Measurements from ENCODE around the gene PIGQ. TPM values are rescaled to one million over a fixed set of nuclear protein-coding genes. Genes with fewer than 3 reads are reported as not detected.
A peak's percentile ranks its signal among the peaks of the same experiment; 100 is the strongest.

PIGQ gene
- polyA plus RNA-seq, 2 of the 4 experiments (the other 2 are of a cell fraction): 13.2 to 31.2 TPM

DNA sequence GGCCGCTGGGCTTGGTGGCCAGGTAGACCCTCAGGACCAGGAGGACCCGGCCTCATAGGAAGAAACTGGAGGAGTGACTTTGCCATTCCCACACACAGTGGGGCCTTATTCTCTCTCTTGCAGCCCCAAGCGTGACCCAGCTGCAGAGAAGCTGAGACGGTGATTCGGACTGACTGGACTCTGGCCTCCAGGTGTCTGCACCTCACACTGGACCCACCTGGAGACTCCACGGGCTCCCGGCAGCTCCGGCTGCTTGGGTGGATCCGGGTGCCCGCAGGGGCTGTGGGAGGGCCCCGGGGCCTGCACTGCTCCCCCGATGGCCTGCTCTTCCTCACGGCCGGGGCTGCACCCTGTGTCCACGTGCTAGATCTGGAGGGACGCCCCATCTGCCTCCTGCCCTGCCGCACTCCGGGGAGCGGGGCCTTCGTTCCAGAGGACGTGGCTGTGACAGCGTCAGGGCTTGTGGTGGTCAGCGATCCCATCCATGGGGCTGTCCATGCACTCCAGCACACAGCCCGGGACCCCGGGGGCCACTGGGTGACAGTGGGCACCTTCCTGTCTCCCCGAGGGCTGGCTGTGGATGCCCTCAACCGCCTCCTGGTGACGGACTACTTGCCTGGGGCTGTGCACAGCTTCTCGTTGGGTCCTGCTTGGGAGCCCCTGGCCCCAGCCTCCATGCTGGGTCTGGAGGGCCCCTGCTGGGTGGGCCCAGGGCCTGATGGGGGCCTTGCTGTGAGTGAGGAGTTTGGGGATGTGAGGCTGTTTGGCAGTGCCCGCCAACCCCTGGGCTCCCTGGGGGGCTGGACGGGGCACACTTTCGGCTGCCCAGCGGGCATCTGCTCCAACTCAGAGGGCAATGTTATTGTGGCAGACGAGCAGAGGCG lies 2.2 kb upstream of the PIGQ start:
- FAIRE-seq (no peak), ATAC-seq (no peak), DNase-seq (ENCODE audit: low read depth in 1 of 2, low spot score in 1 of 2) (no peak)
- POLR2A ChIA-PET: no interaction called here
- H3K4me1 ChIP-seq: peaks cover 22% of the 10 kb centered on the region
- 89% methylated on average over 17 of the region's 35 CpGs for WGBS (ENCODE audit: missing lambda C conversion rate)
- no peaks in the 10 kb centered on the region for H3K9me3 ChIP-seq
- H3K4me2 ChIP-seq: peak overlapping the region; percentile 1; the same call in 1 of the 3 replicates
- TF ChIP-seq CHD4 (IDR thresholded peaks at IDR 0.05; ENCODE audit: borderline replicate concordance) (no peak), POLR2AphosphoS2 (conservative IDR thresholded peaks at IDR 0.05; ENCODE audit: low read length) (no peak), EHF (CRISPR knock-in tag; IDR thresholded peaks at IDR 0.05) (no peak), FOXS1 (CRISPR knock-in tag; IDR thresholded peaks at IDR 0.05) (no peak), BCL3 (IDR thresholded peaks at IDR 0.05) (no peak), JUNB (IDR thresholded peaks at IDR 0.05) (no peak), NFE2L2 (conservative IDR thresholded peaks at IDR 0.05; ENCODE audit: low read length) (no peak), MAZ (IDR thresholded peaks at IDR 0.05; ENCODE audit: borderline replicate concordance, low read depth, low read length) (no peak)
- TF ChIP-seq, protein P1, sequence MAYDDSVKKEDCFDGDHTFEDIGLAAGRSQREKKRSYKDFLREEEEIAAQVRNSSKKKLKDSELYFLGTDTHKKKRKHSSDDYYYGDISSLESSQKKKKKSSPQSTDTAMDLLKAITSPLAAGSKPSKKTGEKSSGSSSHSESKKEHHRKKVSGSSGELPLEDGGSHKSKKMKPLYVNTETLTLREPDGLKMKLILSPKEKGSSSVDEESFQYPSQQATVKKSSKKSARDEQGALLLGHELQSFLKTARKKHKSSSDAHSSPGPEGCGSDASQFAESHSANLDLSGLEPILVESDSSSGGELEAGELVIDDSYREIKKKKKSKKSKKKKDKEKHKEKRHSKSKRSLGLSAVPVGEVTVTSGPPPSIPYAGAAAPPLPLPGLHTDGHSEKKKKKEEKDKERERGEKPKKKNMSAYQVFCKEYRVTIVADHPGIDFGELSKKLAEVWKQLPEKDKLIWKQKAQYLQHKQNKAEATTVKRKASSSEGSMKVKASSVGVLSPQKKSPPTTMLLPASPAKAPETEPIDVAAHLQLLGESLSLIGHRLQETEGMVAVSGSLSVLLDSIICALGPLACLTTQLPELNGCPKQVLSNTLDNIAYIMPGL (CRISPR knock-in tag; IDR thresholded peaks at IDR 0.05; ENCODE audit: borderline replicate concordance): no peak
- CTCF ChIA-PET: interaction anchor here (0.5 to 3.6 kb wide), 5 partner anchors 12 to 175 kb away, joined by 3 to 12 read pairs (median 3); no protein-coding TSS in a partner anchor
- H3K4me3 ChIP-seq: no peak overlapping the region
- H3K27ac ChIP-seq: no peak overlapping the region; a peak in 2 of 6 replicates

DNA sequence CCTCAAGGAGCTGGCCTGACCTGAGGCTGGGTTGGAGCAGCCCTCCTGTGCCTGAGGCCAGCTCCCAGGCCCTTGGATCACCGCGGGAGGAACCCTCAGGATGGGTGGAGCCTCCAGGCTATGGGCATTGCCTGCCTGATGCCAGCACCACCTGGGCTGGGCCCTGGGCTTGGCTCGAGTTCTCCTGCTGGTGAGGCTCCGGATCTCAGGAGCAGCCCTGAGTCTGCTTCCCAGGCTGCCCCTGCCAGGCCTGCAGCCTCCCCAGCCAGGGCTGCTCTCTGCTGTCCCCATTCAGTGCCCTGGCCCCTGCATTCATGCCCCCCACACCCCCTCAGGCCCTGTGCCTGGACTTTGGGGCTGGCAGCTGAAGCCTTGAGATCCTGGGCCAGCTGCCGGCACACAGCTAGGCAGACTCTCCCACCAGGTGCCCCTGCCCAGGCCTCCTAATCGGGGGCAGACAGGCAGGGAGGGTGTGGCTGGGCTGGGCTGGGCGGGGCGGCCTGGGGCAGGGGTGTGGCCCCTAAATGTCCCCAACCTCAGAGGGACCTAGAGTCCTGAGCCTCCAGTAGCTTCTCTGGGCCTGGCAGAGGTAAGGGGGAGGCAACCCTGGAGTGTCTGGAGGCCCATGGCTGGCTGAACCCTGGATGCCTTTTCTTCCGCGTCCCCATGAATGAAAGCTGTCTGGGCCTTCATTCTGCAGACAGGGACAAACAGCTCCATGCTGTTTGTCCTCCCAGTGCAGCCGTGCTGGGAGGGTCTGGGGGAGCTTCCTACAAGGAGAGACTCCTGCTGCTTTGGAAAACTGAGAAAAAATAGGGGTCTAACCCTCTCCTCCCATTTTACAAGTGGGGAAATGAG lies 1.1 kb upstream of the PIGQ start:
- Histone ChIP-seq H3K4me2 (peak overlapping the region; percentile 100), H3K9me3 (no peaks in the 10 kb centered on the region), H3K27ac (peak overlapping the region; percentile 91 to 95), H3K4me3 (peak overlapping the region; percentile 99), H3K4me1 (peaks cover 22% of the 10 kb centered on the region)
- FAIRE-seq (no peak), ATAC-seq (peak in 1 of 2 experiments; percentile 27; a peak in 3 of 6 replicates), DNase-seq (ENCODE audit: low read depth in 1 of 2, low spot score in 1 of 2) (no peak)
- 70% methylated on average over 5 of the region's 11 CpGs for WGBS (ENCODE audit: missing lambda C conversion rate)
- TF ChIP-seq RCOR1 (IDR thresholded peaks at IDR 0.05; ENCODE audit: low read depth, low read length) (no peak), FOXS1 (CRISPR knock-in tag; IDR thresholded peaks at IDR 0.05) (no peak), CBX8 (IDR thresholded peaks at IDR 0.05) (no peak), NPAS2 (CRISPR knock-in tag; IDR thresholded peaks at IDR 0.05; ENCODE audit: borderline replicate concordance) (no peak), BHLHE40 (IDR thresholded peaks at IDR 0.05; ENCODE audit: low read depth, low read length) (no peak), EP300 (IDR thresholded peaks at IDR 0.05) (no peak), RNF2 (IDR thresholded peaks at IDR 0.05; ENCODE audit: borderline replicate concordance, low read depth) (no peak), ZFP36 (IDR thresholded peaks at IDR 0.05; ENCODE audit: borderline replicate concordance, partially characterized antibody) (no peak), POLR2AphosphoS2 (conservative IDR thresholded peaks at IDR 0.05; ENCODE audit: low read length) (no peak), EHF (CRISPR knock-in tag; IDR thresholded peaks at IDR 0.05) (no peak), BCL3 (IDR thresholded peaks at IDR 0.05) (no peak), EHMT2 (IDR thresholded peaks at IDR 0.05; ENCODE audit: low read depth) (no peak), ZSCAN20 (CRISPR knock-in tag; IDR thresholded peaks at IDR 0.05) (no peak), CHD2 (IDR thresholded peaks at IDR 0.05; ENCODE audit: low read length, partially characterized antibody) (no peak), JUNB (IDR thresholded peaks at IDR 0.05) (no peak), FOSL2 (IDR thresholded peaks at IDR 0.05) (no peak), FOSL2 (CRISPR knock-in tag; IDR thresholded peaks at IDR 0.05) (no peak)
- TF ChIP-seq, protein P2, sequence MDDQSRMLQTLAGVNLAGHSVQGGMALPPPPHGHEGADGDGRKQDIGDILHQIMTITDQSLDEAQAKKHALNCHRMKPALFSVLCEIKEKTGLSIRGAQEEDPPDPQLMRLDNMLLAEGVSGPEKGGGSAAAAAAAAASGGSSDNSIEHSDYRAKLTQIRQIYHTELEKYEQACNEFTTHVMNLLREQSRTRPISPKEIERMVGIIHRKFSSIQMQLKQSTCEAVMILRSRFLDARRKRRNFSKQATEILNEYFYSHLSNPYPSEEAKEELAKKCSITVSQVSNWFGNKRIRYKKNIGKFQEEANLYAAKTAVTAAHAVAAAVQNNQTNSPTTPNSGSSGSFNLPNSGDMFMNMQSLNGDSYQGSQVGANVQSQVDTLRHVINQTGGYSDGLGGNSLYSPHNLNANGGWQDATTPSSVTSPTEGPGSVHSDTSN (IDR thresholded peaks at IDR 0.05): no peak
- TF ChIP-seq, protein P3, sequence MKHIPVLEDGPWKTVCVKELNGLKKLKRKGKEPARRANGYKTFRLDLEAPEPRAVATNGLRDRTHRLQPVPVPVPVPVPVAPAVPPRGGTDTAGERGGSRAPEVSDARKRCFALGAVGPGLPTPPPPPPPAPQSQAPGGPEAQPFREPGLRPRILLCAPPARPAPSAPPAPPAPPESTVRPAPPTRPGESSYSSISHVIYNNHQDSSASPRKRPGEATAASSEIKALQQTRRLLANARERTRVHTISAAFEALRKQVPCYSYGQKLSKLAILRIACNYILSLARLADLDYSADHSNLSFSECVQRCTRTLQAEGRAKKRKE (CRISPR knock-in tag; IDR thresholded peaks at IDR 0.05; ENCODE audit: low read depth): no peak
- ChIA-PET CTCF (interaction anchor here (1.2 to 3.6 kb wide), 3 partner anchors 11 to 92 kb away, joined by 3 to 12 read pairs (median 9); no protein-coding TSS in a partner anchor), POLR2A (no interaction called here)
